GM18526 (cell line): ENCODE results near the gene PKDREJ.

Experiments used
- POLR2A ChIP-seq: IDR thresholded peaks from 3 replicates; pipeline ENCODE4 v1.6.1; 2011; ENCODE audit not compliant: insufficient read length; ENCODE audit errors: extremely low read depth

The PKDREJ gene

GRCh38 chr22:46290843-46291785 is 28.0 kb upstream of the PKDREJ start:
- no peak for TF ChIP-seq POLR2A

GRCh38 chr22:46290121-46290842 is 27.1 kb upstream of the PKDREJ start:
- no peak for TF ChIP-seq POLR2A

GRCh38 chr22:46289244-46289891 is 26.2 kb upstream of the PKDREJ start:
- no peak for TF ChIP-seq POLR2A

GRCh38 chr22:46288846-46289243 is 25.7 kb upstream of the PKDREJ start:
- no peak for TF ChIP-seq POLR2A

- TF ChIP-seq POLR2A, result peak; percentile 79
Observed at GRCh38 chr22:46287873-46288751, 25.0 kb upstream of the PKDREJ start.

GRCh38 chr22:46286941-46287872 is 24.1 kb upstream of the PKDREJ start:
- no peak for TF ChIP-seq POLR2A

- no peak for TF ChIP-seq POLR2A
Observed at GRCh38 chr22:46286006-46286405, 22.9 kb upstream of the PKDREJ start.

GRCh38 chr22:46281866-46282678 is 18.9 kb upstream of the PKDREJ start:
- TF ChIP-seq POLR2A, result no peak

- no peak for TF ChIP-seq POLR2A
Observed at GRCh38 chr22:46280999-46281623, 18.0 kb upstream of the PKDREJ start.

- no peak for TF ChIP-seq POLR2A
Observed at GRCh38 chr22:46280063-46280817, 17.1 kb upstream of the PKDREJ start.
